GM23248 (cell line): ENCODE data around the gene PTRH1. TPM values are rescaled to one million over a fixed set of nuclear protein-coding genes. Genes with fewer than 3 reads are reported as not detected.

ENCODE experiments used
- DNase-seq: peaks from one replicate; pipeline ENCODE4 v3.0.0-alpha.2; 2015
- H2AFZ ChIP-seq: fragments of 200-600 bp; sonication (generic); 2 replicates; pipeline ENCODE4 v1.6.1; 2016; ENCODE audit warnings: antibody characterized with exemption
- H3F3A ChIP-seq: fragments of 200-600 bp; sonication (generic); 2 replicates; pipeline ENCODE4 v1.6.1; 2016; ENCODE audit warnings: mild to moderate bottlenecking, antibody characterized with exemption, mixed run types; ENCODE audit not compliant: insufficient read depth
- H3K27ac ChIP-seq: fragments of 200-600 bp; sonication (generic); 2 replicates; pipeline ENCODE4 v1.5.1; 2016; ENCODE audit warnings: mild to moderate bottlenecking
- H3K27me3 ChIP-seq: fragments of 200-600 bp; sonication (generic); replicated peaks from 2 replicates; pipeline ENCODE4 v1.6.1; 2016; ENCODE audit warnings: mild to moderate bottlenecking; ENCODE audit not compliant: insufficient read depth
- H3K36me3 ChIP-seq: fragments of 200-600 bp; sonication (generic); 2 replicates; pipeline ENCODE4 v1.6.1; 2016; ENCODE audit warnings: low read depth, mild to moderate bottlenecking
- H3K4me1 ChIP-seq: fragments of 200-600 bp; sonication (generic); 2 replicates; pipeline ENCODE4 v1.6.1; 2016; ENCODE audit warnings: mild to moderate bottlenecking; ENCODE audit not compliant: insufficient read depth
- H3K4me2 ChIP-seq: fragments of 200-600 bp; sonication (generic); one replicate; pipeline ENCODE4 v1.6.1; 2016; ENCODE audit warnings: mild to moderate bottlenecking; ENCODE audit not compliant: unreplicated experiment
- H3K4me3 ChIP-seq: fragments of 200-600 bp; sonication (generic); 2 replicates; pipeline ENCODE4 v1.5.1; 2016; ENCODE audit warnings: mild to moderate bottlenecking
- H3K79me2 ChIP-seq: fragments of 200-600 bp; sonication (generic); 2 replicates; pipeline ENCODE4 v1.6.1; 2016; ENCODE audit warnings: mild to moderate bottlenecking; ENCODE audit not compliant: insufficient read depth
- H3K9ac ChIP-seq: fragments of 200-600 bp; sonication (generic); 2 replicates; pipeline ENCODE4 v1.6.1; 2016; ENCODE audit warnings: mild to moderate bottlenecking
- H3K9me2 ChIP-seq: fragments of 200-600 bp; sonication (generic); 2 replicates; pipeline ENCODE4 v1.6.1; 2016; ENCODE audit warnings: mixed run types, mild to moderate bottlenecking, moderate library complexity; ENCODE audit not compliant: insufficient read depth
- H3K9me3 ChIP-seq: fragments of 200-600 bp; sonication (generic); one replicate; pipeline ENCODE4 v1.6.1; 2017; ENCODE audit warnings: low read depth
- H4K20me1 ChIP-seq: fragments of 200-600 bp; sonication (generic); 2 replicates; pipeline ENCODE4 v1.6.0; 2016; ENCODE audit not compliant: insufficient read depth
- EZH2 ChIP-seq: fragments of 200-600 bp; sonication (generic); IDR thresholded peaks from 2 replicates; pipeline ENCODE4 v1.6.1; 2018; ENCODE audit warnings: antibody characterized with exemption, mild to moderate bottlenecking; ENCODE audit not compliant: insufficient read depth, poor library complexity, severe bottlenecking
- EZH2phosphoT487 ChIP-seq: fragments of 200-600 bp; sonication (generic); IDR thresholded peaks from 2 replicates; pipeline ENCODE4 v1.6.1; 2018; ENCODE audit warnings: antibody characterized with exemption, moderate library complexity, mild to moderate bottlenecking, low read depth; ENCODE audit not compliant: insufficient read depth
- WGBS, 2 experiments: methylation state at CpG; one replicate each; pipeline ENCODE4 v1.1.6; 2015 to 2017; ENCODE audit warnings: low lambda C conversion rate in 2 of 2, low coverage in 1 of 2; ENCODE audit errors: missing lambda C conversion rate in 2 of 2; 5-methylcytosine and 5-hydroxymethylcytosine counted together
- in situ Hi-C: fragments of 300-500 bp; cut with MboI; formaldehyde crosslinking; loops from 2 replicates; pipeline ENCODE4 v1.15.0; 2020
- polyA plus RNA-seq: library from polyadenylated mRNA; unstranded; fragments of >200 nt; fragmentation: Nextera tagmentation; extraction: Ambion mirVana; gene quantifications from 2 replicates; pipeline ENCODE4 v1.2.1, GENCODE V29; 2016
- total RNA-seq: library from RNA; depleted of rRNA; stranded (reverse); fragments of >200 nt; shearing (Covaris generic); gene quantifications from 2 replicates; pipeline ENCODE4 v1.2.3, GENCODE V29; 2014

PTRH1 gene
- total and polyA plus RNA-seq, 2 experiments from 2014 or later, result 33.1 to 34.3 TPM

- H2AFZ ChIP-seq, result no peak overlapping the region
- no peaks in the 10 kb centered on the region for H3K27me3 ChIP-seq
- H3K79me2 ChIP-seq, result 0 out of 2 replicates have a peak, but pooled peaks cover 7% of the 10 kb centered on the region
- no peak overlapping the region for H3K27ac ChIP-seq
- in situ Hi-C loops, result loop anchor here (10.0 kb wide), 1 partner anchor 135 kb away; no protein-coding TSS in a partner anchor
- H3K36me3 ChIP-seq, result no peaks in the 10 kb centered on the region
- no peaks in the 10 kb centered on the region for H4K20me1 ChIP-seq
- WGBS, 2 experiments, result 88 to 91% methylated on average over 18 of the region's 18 CpGs
- DNase-seq, result no peak
- H3K4me1 ChIP-seq, result peaks cover 7% of the 10 kb centered on the region; the same call in 1 of the 2 replicates
- no peak overlapping the region for H3K4me3 ChIP-seq
- H3K9me2 ChIP-seq, result no peaks in the 10 kb centered on the region
- H3K9me3 ChIP-seq, result no peaks in the 10 kb centered on the region
- H3K4me2 ChIP-seq, result no peak overlapping the region
- no peaks in the 10 kb centered on the region for H3F3A ChIP-seq
- no peak overlapping the region for H3K9ac ChIP-seq
- TF ChIP-seq EZH2 (no peak), EZH2phosphoT487 (no peak)
Observed at GRCh38 chr9:127729522-127730256, 14.2 kb upstream of the PTRH1 start.

DNA sequence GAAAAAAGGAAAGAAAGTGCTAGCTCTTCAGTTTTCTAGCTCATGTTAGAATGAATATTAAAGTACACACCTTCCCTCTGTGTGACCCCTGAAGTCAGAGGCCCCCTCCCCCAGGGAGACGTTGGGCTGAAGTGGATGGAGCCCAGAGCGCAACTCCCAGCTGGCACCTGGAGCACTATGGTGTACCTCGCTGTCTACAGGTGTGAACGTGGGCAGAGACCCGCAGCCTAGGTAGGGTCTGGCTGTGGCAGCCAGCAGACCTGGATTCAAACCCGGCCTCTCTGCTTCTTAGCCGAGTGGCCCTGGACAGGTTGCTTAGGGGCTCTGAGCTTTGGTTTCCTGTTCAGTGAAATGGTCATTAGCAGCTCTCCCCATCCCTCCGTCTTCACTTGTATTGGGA, 13.3 kb upstream of the PTRH1 start:
- Histone ChIP-seq H3K36me3 (no peaks in the 10 kb centered on the region), H3K9me3 (no peaks in the 10 kb centered on the region), H3K9ac (no peak overlapping the region), H3K27me3 (no peaks in the 10 kb centered on the region), H4K20me1 (no peaks in the 10 kb centered on the region), H3K79me2 (0 out of 2 replicates have a peak, but pooled peaks cover 1% of the 10 kb centered on the region), H3K27ac (no peak overlapping the region), H3K4me3 (no peak overlapping the region), H3K4me2 (no peak overlapping the region), H3K9me2 (no peaks in the 10 kb centered on the region), H2AFZ (no peak overlapping the region), H3F3A (no peaks in the 10 kb centered on the region), H3K4me1 (peaks cover 2% of the 10 kb centered on the region; the same call in 1 of the 2 replicates)
- in situ Hi-C loops, result no loop called here
- DNase-seq, result no peak
- TF ChIP-seq EZH2phosphoT487, result no peak
- TF ChIP-seq EZH2, result no peak
- WGBS, 2 experiments, result 82 to 84% methylated on average over 8 of the region's 8 CpGs

DNA sequence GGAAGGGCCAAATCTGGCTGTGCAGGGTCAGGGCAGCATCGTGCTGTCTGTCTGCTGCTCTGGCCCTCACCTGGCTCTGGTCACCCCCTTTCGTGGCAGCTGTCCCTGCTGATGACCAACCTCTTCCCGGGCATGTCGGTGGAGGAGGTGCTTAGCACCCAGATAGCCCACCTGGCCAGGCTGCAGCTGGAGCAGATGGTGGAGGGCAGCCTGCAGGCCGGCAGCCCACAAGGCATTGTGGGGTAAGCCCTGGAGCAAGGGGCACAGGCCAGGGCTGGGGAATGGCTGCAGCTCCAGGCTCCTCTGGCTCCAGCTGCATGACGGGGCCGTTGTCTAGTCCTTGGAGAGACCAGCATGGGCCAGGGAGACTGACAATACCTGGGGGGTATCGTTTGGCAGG, 11.4 kb upstream of the PTRH1 start:
- Histone ChIP-seq H2AFZ (no peak overlapping the region), H3K79me2 (no peaks in the 10 kb centered on the region), H3K4me3 (no peak overlapping the region), H3K9ac (no peak overlapping the region), H3F3A (peaks cover 9% of the 10 kb centered on the region; the same call in 1 of the 2 replicates), H3K9me3 (no peaks in the 10 kb centered on the region), H3K4me1 (peaks cover 10% of the 10 kb centered on the region), H3K36me3 (no peaks in the 10 kb centered on the region), H3K4me2 (no peak overlapping the region), H3K9me2 (no peaks in the 10 kb centered on the region), H3K27ac (no peak overlapping the region), H3K27me3 (no peaks in the 10 kb centered on the region), H4K20me1 (no peaks in the 10 kb centered on the region)
- no peak for TF ChIP-seq EZH2
- no peak for TF ChIP-seq EZH2phosphoT487
- no peak for DNase-seq
- 68 to 73% methylated on average over 8 of the region's 8 CpGs for WGBS, 2 experiments
- in situ Hi-C loops, result no loop called here

- no peak overlapping the region for H2AFZ ChIP-seq
- peaks cover 14% of the 10 kb centered on the region for H3K4me1 ChIP-seq
- no peaks in the 10 kb centered on the region for H3K9me3 ChIP-seq
- H3K79me2 ChIP-seq, result no peaks in the 10 kb centered on the region
- no peak overlapping the region for H3K27ac ChIP-seq
- H3K9me2 ChIP-seq, result no peaks in the 10 kb centered on the region
- no peaks in the 10 kb centered on the region for H3K36me3 ChIP-seq
- TF ChIP-seq EZH2phosphoT487, result no peak
- TF ChIP-seq EZH2, result no peak
- H3F3A ChIP-seq, result peaks cover 9% of the 10 kb centered on the region; the same call in 1 of the 2 replicates
- no peaks in the 10 kb centered on the region for H3K27me3 ChIP-seq
- H3K4me3 ChIP-seq, result no peak overlapping the region
- H3K4me2 ChIP-seq, result no peak overlapping the region
- H3K9ac ChIP-seq, result no peak overlapping the region
- no peak for DNase-seq
- H4K20me1 ChIP-seq, result no peaks in the 10 kb centered on the region
- WGBS, 2 experiments, result 29 to 31% methylated on average over 21 to 23 of the region's 23 CpGs
- in situ Hi-C loops, result no loop called here
Observed at GRCh38 chr9:127724012-127724411, 8.5 kb upstream of the PTRH1 start.
